Activated T-cell treated with anti-CD3 and anti-CD28 coated beads, Interleukin-2, amount 50 U/mL, for 72 hours (primary cell): Measurements from ENCODE around the gene CEACAM16. TPM values are rescaled to one million over a fixed set of nuclear protein-coding genes. Genes with fewer than 3 reads are reported as not detected.

Experiments
- ATAC-seq, 2 donors: fragments of 150-1000 bp; cut with Tn5 transposase; replicated peaks in 1 of 2; 2 replicates each; pipeline ENCODE4 v1.10.0; 2021; ENCODE audit warnings: moderate library complexity in 2 of 2, mild to moderate bottlenecking in 1 of 2
- DNase-seq, 2 donors: peaks; one replicate each; pipeline ENCODE4 v3.0.0; 2021 to 2022; ENCODE audit warnings: mixed read lengths in 1 of 2
- H3K27ac Mint-ChIP-seq: one replicate; pipeline ENCODE4 v1.8.0; 2022; ENCODE audit warnings: mild to moderate bottlenecking, moderate library complexity, mixed read lengths
- H3K27me3 Mint-ChIP-seq: one replicate; pipeline ENCODE4 v1.8.0; 2022; ENCODE audit warnings: low read depth, mixed read lengths
- H3K36me3 Mint-ChIP-seq, 2 donors: one replicate each; pipeline ENCODE4 v1.8.0; 2022; ENCODE audit warnings: mixed read lengths in 2 of 2, mild to moderate bottlenecking in 1 of 2; ENCODE audit not compliant: insufficient read depth in 2 of 2
- H3K4me1 Mint-ChIP-seq: one replicate; pipeline ENCODE4 v1.8.0; 2022; ENCODE audit warnings: low read depth, mixed read lengths
- H3K4me3 Mint-ChIP-seq, 2 donors: one replicate each; pipeline ENCODE4 v1.8.0; 2022; ENCODE audit warnings: mild to moderate bottlenecking in 2 of 2, mixed read lengths in 2 of 2, moderate library complexity in 2 of 2
- H3K9me3 Mint-ChIP-seq, 2 donors: one replicate each; pipeline ENCODE4 v1.8.0; 2022; ENCODE audit warnings: mixed read lengths in 2 of 2
- total RNA-seq, 2 donors: library from RNA; stranded (reverse); gene quantifications; one replicate each; pipeline ENCODE4 v1.2.3, GENCODE V29; 2022

Gene CEACAM16
- total RNA-seq, 2 donors from 2014 or later, result not detected

DNA sequence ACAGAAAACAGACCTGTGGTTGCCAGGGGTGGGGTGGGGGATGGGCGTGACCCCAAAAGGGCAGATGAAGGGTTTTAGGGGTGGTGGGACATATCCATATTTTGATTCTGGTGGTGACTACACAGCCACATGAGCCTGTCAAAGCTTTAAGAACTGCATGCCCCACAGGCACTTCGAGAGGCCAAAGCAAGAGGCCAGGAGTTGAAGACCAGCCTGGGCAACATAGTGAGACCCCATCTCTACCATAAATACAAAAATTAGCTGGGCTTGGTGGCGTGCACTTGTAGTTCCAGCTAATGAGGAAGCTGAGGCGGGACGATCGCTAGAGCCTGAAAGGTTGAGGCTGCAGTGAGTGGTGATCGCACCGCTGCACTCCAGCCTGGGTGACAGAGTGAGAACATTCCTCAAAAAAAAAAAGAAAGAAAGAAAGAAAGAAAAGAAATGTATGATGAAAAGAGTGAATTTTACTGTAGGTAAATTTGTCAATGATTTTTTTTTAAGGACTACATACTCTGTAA is 30.6 kb downstream of the CEACAM16 start:
- no peak overlapping the region for H3K4me3 Mint-ChIP-seq
- H3K9me3 Mint-ChIP-seq, result no peaks in the 10 kb centered on the region
- ATAC-seq (no peak), DNase-seq (no peak)
- H3K27me3 Mint-ChIP-seq, result no peaks in the 10 kb centered on the region
- peaks cover 19% of the 10 kb centered on the region for H3K4me1 Mint-ChIP-seq
- H3K36me3 Mint-ChIP-seq, result no peaks in the 10 kb centered on the region
- H3K27ac Mint-ChIP-seq, result no peak overlapping the region

- ATAC-seq (no peak), DNase-seq (no peak)
- H3K27me3 Mint-ChIP-seq, result no peaks in the 10 kb centered on the region
- H3K4me1 Mint-ChIP-seq, result peaks cover 21% of the 10 kb centered on the region
- no peak overlapping the region for H3K27ac Mint-ChIP-seq
- H3K9me3 Mint-ChIP-seq, result no peaks in the 10 kb centered on the region
- H3K4me3 Mint-ChIP-seq, result no peak overlapping the region
- H3K36me3 Mint-ChIP-seq, result no peaks in the 10 kb centered on the region
Observed at GRCh38 chr19:44731081-44731480, 32.1 kb downstream of the CEACAM16 start.

DNA sequence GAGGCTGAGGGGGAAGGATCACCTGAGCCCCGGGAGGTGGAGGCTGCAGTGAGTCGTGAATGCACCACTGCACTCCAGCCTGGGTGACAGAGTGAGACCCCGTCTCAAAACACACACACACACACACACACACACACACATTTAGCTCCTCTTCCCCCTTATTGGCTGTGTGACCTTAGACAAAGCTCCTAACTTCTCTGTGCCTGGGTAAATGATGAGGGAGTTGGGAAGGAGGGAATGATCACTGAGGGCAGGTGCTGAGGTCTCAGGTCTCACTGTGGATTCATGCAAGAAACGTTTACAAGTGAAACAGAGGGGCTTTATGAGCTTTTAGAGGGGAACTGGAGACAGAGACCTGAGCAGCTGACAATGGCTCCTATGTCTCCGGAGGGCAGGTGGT is 32.7 kb downstream of the CEACAM16 start:
- Mint-ChIP-seq H3K9me3 (no peaks in the 10 kb centered on the region), H3K27me3 (no peaks in the 10 kb centered on the region), H3K4me1 (peaks cover 21% of the 10 kb centered on the region), H3K36me3 (no peaks in the 10 kb centered on the region), H3K27ac (no peak overlapping the region), H3K4me3 (no peak overlapping the region)
- ATAC-seq, result no peak
- no peak for DNase-seq

GRCh38 chr19:44732235-44733014 is 33.5 kb downstream of the CEACAM16 start:
- no peak overlapping the region for H3K27ac Mint-ChIP-seq
- H3K4me3 Mint-ChIP-seq, result no peak overlapping the region
- ATAC-seq (no peak), DNase-seq (no peak)
- no peaks in the 10 kb centered on the region for H3K9me3 Mint-ChIP-seq
- no peaks in the 10 kb centered on the region for H3K36me3 Mint-ChIP-seq
- no peaks in the 10 kb centered on the region for H3K27me3 Mint-ChIP-seq
- H3K4me1 Mint-ChIP-seq, result peaks cover 28% of the 10 kb centered on the region

GRCh38 chr19:44734357-44734756 is 35.4 kb downstream of the CEACAM16 start:
- peaks cover 26% of the 10 kb centered on the region for H3K4me1 Mint-ChIP-seq

DNA sequence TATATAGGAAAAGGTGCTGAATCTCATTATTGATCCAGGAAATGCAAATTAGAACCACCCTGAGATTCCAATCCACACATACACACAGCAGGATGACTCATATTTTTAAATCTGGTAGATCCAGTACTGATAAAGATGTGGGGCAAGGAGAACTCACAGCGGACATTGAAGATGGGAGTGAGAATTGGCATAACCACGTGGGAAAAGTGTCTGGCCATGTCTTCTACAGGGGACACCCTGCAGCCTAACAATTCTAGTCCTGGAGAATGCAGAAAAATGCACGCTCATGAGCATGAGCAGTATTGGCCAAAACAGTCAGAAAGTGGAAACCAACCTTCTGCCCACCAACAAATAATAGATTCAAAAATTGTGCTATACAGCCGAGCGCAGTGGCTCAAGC is 36.1 kb downstream of the CEACAM16 start:
- no peak overlapping the region for H3K27ac Mint-ChIP-seq
- DNase-seq (no peak), ATAC-seq (no peak)
- no peak overlapping the region for H3K4me3 Mint-ChIP-seq
- peaks cover 30% of the 10 kb centered on the region for H3K4me1 Mint-ChIP-seq
- H3K36me3 Mint-ChIP-seq, result no peaks in the 10 kb centered on the region
- no peaks in the 10 kb centered on the region for H3K27me3 Mint-ChIP-seq
- no peaks in the 10 kb centered on the region for H3K9me3 Mint-ChIP-seq

More at GRCh38 chr19:44734357-44734756, 35.4 kb downstream of the CEACAM16 start:
- H3K4me3 Mint-ChIP-seq, result no peak overlapping the region
- no peak for ATAC-seq
- H3K27me3 Mint-ChIP-seq, result no peaks in the 10 kb centered on the region
- H3K36me3 Mint-ChIP-seq, result no peaks in the 10 kb centered on the region
- no peak overlapping the region for H3K27ac Mint-ChIP-seq
- no peaks in the 10 kb centered on the region for H3K9me3 Mint-ChIP-seq
- no peak for DNase-seq

DNA sequence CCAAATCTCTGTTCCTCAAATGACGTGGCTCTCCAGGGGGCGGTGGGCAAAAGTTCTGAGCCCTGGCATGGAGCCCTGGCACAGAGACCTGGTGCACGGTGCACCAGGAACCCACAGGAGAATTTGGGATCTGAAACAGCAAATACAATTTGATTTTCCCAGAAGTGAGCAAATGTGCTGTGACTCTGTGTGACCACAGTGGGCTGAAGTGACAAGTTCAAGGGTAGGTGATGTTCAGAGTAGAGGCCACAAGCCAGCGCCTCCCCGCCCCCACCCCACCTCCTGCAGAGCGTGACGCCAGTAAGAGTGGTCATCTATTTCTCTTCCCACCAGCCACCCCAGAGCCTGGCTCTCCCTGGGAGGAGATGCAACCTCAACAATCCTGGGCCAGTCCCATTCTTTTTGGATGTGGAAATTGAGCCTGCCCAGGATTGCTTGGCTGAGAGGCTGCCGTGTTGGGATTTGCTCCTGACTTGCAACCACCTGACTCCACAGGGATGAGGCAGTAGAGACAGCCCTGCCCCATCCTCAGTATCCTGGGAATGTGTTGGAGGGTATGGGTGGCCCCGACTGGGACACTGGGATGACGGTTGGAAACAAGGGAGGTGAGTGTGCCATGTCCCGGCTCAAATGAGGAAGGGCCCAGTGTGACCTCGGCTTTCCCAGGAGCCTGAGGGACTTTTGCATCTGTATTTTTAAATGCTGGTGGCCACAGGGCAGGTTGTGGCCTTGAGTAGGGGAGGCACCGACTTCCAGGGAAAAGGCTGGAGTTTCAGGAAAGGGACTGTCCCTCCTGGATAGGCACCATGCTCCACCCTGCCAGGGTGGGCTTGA is 38.5 kb downstream of the CEACAM16 start:
- Mint-ChIP-seq H3K36me3 (no peaks in the 10 kb centered on the region), H3K9me3 (no peaks in the 10 kb centered on the region), H3K4me3 (peak overlapping the region in 1 of 2 donors; percentile 50), H3K4me1 (peaks cover 45% of the 10 kb centered on the region), H3K27ac (no peak overlapping the region), H3K27me3 (no peaks in the 10 kb centered on the region)
- DNase-seq (no peak), ATAC-seq (peak in 1 of 2 donors; percentile 45)

GRCh38 chr19:44738136-44738535 is 39.2 kb downstream of the CEACAM16 start:
- DNase-seq (no peak), ATAC-seq (no peak)
- Mint-ChIP-seq H3K27me3 (no peaks in the 10 kb centered on the region), H3K27ac (no peak overlapping the region), H3K9me3 (no peaks in the 10 kb centered on the region), H3K4me1 (peaks cover 52% of the 10 kb centered on the region), H3K4me3 (no peak overlapping the region), H3K36me3 (no peaks in the 10 kb centered on the region)

GRCh38 chr19:44738603-44739558 is 39.9 kb downstream of the CEACAM16 start:
- Mint-ChIP-seq H3K36me3 (no peaks in the 10 kb centered on the region), H3K9me3 (no peaks in the 10 kb centered on the region), H3K27me3 (no peaks in the 10 kb centered on the region), H3K4me1 (peaks cover 54% of the 10 kb centered on the region), H3K4me3 (no peak overlapping the region), H3K27ac (no peak overlapping the region)
- ATAC-seq (no peak), DNase-seq (no peak)

- no peak overlapping the region for H3K4me3 Mint-ChIP-seq
- H3K4me1 Mint-ChIP-seq, result peaks cover 49% of the 10 kb centered on the region
- DNase-seq (no peak), ATAC-seq (no peak)
- H3K27ac Mint-ChIP-seq, result no peak overlapping the region
- no peaks in the 10 kb centered on the region for H3K9me3 Mint-ChIP-seq
- no peaks in the 10 kb centered on the region for H3K27me3 Mint-ChIP-seq
- H3K36me3 Mint-ChIP-seq, result no peaks in the 10 kb centered on the region
Observed at GRCh38 chr19:44740351-44740824, 41.4 kb downstream of the CEACAM16 start.

DNA sequence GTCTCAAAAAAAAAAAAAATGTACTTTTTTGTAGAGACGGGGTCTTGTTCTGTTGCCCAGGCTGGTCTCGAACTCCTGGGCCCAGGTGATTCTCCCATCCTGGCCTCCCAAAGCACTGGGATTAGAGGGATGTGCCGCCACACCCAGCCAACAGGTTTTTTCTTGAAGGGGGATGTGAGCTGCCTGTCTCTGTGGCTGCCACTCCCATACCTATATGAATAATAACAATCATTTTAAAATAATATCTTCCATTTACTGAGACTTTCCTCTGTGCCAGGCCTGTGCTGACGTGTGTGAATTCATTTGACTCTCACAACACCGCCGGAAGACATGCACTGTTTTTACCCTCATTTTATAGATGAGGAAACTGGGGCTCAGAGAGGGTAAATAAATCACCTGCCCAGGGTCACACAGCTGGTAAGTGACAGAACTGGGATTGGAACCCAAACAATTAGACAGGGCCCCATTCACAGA is 42.3 kb downstream of the CEACAM16 start:
- peak; percentile 26 to 39 for ATAC-seq
- DNase-seq, result no peak
- peaks cover 58% of the 10 kb centered on the region for H3K4me1 Mint-ChIP-seq
- no peak overlapping the region for H3K4me3 Mint-ChIP-seq
- no peaks in the 10 kb centered on the region for H3K9me3 Mint-ChIP-seq
- peaks cover 7% of the 10 kb centered on the region for H3K27me3 Mint-ChIP-seq
- no peak overlapping the region for H3K27ac Mint-ChIP-seq
- H3K36me3 Mint-ChIP-seq, result no peaks in the 10 kb centered on the region

DNA sequence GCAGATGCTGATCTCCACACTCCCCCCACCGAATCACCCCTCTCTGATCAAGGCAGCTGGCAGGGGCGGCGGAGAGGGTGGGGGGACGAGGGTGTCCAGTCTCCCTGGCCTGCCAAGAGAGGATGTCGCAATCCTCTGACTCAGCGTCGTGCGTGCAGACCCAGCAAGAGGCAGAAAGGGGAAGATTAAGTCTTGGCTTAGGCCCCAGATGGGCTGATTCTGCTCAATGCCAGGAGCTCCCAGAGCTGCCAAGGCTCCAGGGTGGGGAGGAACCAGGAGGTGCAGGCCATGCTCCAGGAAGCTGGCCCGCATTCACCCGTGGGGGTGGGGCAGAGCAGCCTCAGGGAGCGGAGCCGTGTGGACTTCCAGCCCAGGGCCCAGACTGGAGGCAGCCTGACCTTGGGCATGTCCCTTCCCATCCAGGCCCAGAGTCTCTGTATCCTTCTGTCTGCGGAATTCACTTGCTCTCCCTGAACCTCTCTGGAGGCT is 42.9 kb downstream of the CEACAM16 start:
- Mint-ChIP-seq H3K36me3 (no peaks in the 10 kb centered on the region), H3K9me3 (no peaks in the 10 kb centered on the region), H3K4me1 (peaks cover 62% of the 10 kb centered on the region), H3K27me3 (peaks cover 9% of the 10 kb centered on the region), H3K4me3 (no peak overlapping the region), H3K27ac (no peak overlapping the region)
- ATAC-seq (peak; percentile 61 to 69), DNase-seq (peak in 1 of 2 donors; percentile 51)
